HepG2 (cell line): ENCODE results near the gene MED9. TPM values are rescaled to one million over a fixed set of nuclear protein-coding genes. Genes with fewer than 3 reads are reported as not detected.
A peak's percentile ranks its signal among the peaks of the same experiment; 100 is the strongest.

Experiments used
- AGO2 ChIP-seq: fragments of 200-400 bp; formaldehyde crosslinking; optimal IDR thresholded peaks from 2 replicates; pipeline ENCODE3; 2017; ENCODE audit warnings: mild to moderate bottlenecking, low read depth, low read length, moderate library complexity
- ARNT2 ChIP-seq: sonication (generic); formaldehyde crosslinking; IDR thresholded peaks from 2 replicates; pipeline ENCODE4 v1.8.0; 2022; ENCODE audit warnings: mild to moderate bottlenecking, low read depth, missing genetic modification reagents, moderate library complexity
- CEBPG ChIP-seq: IDR thresholded peaks from 2 replicates; pipeline ENCODE4 v1.6.1; 2016
- GZF1 ChIP-seq: sonication (generic); formaldehyde crosslinking; IDR thresholded peaks from 2 replicates; pipeline ENCODE4 v1.5.1; 2020; ENCODE audit warnings: mild to moderate bottlenecking, missing genetic modification reagents
- HNF1A ChIP-seq, 2 experiments: sonication (generic) in 1 of 2; formaldehyde crosslinking in 1 of 2; IDR thresholded peaks; 2 replicates each; pipeline versions ENCODE4 v1.4.0 to v1.6.1; 2016 to 2020; ENCODE audit warnings: borderline replicate concordance in 1 of 2, low read depth in 1 of 2, mild to moderate bottlenecking in 1 of 2, missing genetic modification reagents in 1 of 2
- KDM1A ChIP-seq: IDR thresholded peaks from 2 replicates; pipeline ENCODE4 v1.6.1; 2016; ENCODE audit warnings: missing compliant biosample characterization
- NCOA2 ChIP-seq: sonication (generic); formaldehyde crosslinking; IDR thresholded peaks from 2 replicates; pipeline ENCODE4 v1.8.0; 2022; ENCODE audit warnings: inconsistent platforms
- PATZ1 ChIP-seq: sonication (generic); formaldehyde crosslinking; IDR thresholded peaks from 2 replicates; pipeline ENCODE4 v1.4.0; 2020; ENCODE audit warnings: missing genetic modification reagents
- PLSCR1 ChIP-seq: sonication (generic); formaldehyde crosslinking; IDR thresholded peaks from 2 replicates; pipeline ENCODE4 v1.5.0; 2020; ENCODE audit warnings: missing genetic modification reagents, mild to moderate bottlenecking, borderline replicate concordance
- SIX1 ChIP-seq: sonication (generic); formaldehyde crosslinking; IDR thresholded peaks from 2 replicates; pipeline ENCODE4 v1.4.0; 2020; ENCODE audit warnings: missing genetic modification reagents, borderline replicate concordance
- SOX5 ChIP-seq: IDR thresholded peaks from 2 replicates; pipeline ENCODE4 v1.6.1; 2016; ENCODE audit warnings: borderline replicate concordance
- SP140L ChIP-seq: sonication (generic); formaldehyde crosslinking; IDR thresholded peaks from 2 replicates; pipeline ENCODE4 v1.4.0; 2020; ENCODE audit warnings: missing genetic modification reagents, borderline replicate concordance
- SRF ChIP-seq: IDR thresholded peaks from 2 replicates; pipeline ENCODE4 v1.6.1; 2011; ENCODE audit warnings: mild to moderate bottlenecking, low read depth, low read length, moderate library complexity
- ZBTB42 ChIP-seq: sonication (generic); formaldehyde crosslinking; IDR thresholded peaks from 2 replicates; pipeline ENCODE4 v1.5.0; 2020; ENCODE audit warnings: mild to moderate bottlenecking, missing genetic modification reagents
- ZBTB49 ChIP-seq: sonication (generic); formaldehyde crosslinking; IDR thresholded peaks from 2 replicates; pipeline ENCODE4 v1.4.0; 2020; ENCODE audit warnings: missing genetic modification reagents, borderline replicate concordance
- ZNF557 ChIP-seq: sonication (generic); formaldehyde crosslinking; IDR thresholded peaks from 2 replicates; pipeline ENCODE4 v1.4.0; 2020; ENCODE audit warnings: missing genetic modification reagents
- ZNF614 ChIP-seq: IDR thresholded peaks from 2 replicates; pipeline ENCODE4 v1.6.1; 2018; ENCODE audit warnings: missing biosample characterization, missing genetic modification reagents, inconsistent platforms, borderline replicate concordance
- ZNF773 ChIP-seq: sonication (generic); formaldehyde crosslinking; IDR thresholded peaks from 2 replicates; pipeline ENCODE4 v1.4.0; 2020; ENCODE audit warnings: missing genetic modification reagents, borderline replicate concordance
- ZSCAN9 ChIP-seq: IDR thresholded peaks from 2 replicates; pipeline ENCODE4 v1.6.1; 2016; ENCODE audit warnings: borderline replicate concordance
- polyA plus RNA-seq, 8 experiments: library from polyadenylated mRNA; depleted of rRNA in 3 of 8; stranded (reverse) in 7 of 8; unstranded in 1 of 8; fragments of >200 nt; fragmentation: Illumina TruSeq in 4 of 8; extraction: Trizol in 4 of 8; gene quantifications; 2 replicates each; pipeline versions ENCODE4 v1.2.1 to v1.2.3, GENCODE V29; 2011 to 2016; ENCODE audit warnings: low read depth in 4 of 8, missing spikeins in 1 of 8, mixed read lengths in 1 of 8; ENCODE audit not compliant: insufficient read depth in 1 of 8
- total RNA-seq, 5 experiments: library from RNA; depleted of rRNA; stranded (reverse); fragments of >200 nt; fragmentation: Illumina TruSeq; extraction: Trizol; gene quantifications; 2 replicates each; pipeline ENCODE4 v1.2.3, GENCODE V29; 2016; ENCODE audit warnings: low read depth in 1 of 5

Gene MED9
- total and polyA plus RNA-seq, 2 of the 13 experiments (the other 11 are each of a cell fraction or from before 2014, with no cell fraction given): 11.9 to 15.1 TPM

- peak; percentile 69 for TF ChIP-seq PATZ1 (CRISPR knock-in tag)
- no peak for TF ChIP-seq SP140L (CRISPR knock-in tag)
- no peak for TF ChIP-seq PLSCR1 (CRISPR knock-in tag)
- no peak for TF ChIP-seq GZF1 (CRISPR knock-in tag)
- TF ChIP-seq AGO2: no peak
- no peak for TF ChIP-seq ZNF773 (CRISPR knock-in tag)
- TF ChIP-seq CEBPG (CRISPR knock-in tag): peak; percentile 94
- peak; percentile 95 for TF ChIP-seq HNF1A (IDR thresholded peaks at IDR 0.05; ENCODE audit: low read depth)
- peak; percentile 99 for TF ChIP-seq HNF1A (CRISPR knock-in tag; IDR thresholded peaks at IDR 0.05; ENCODE audit: borderline replicate concordance)
- 0 out of 2 replicates have a peak, but pooled peaks have one; percentile 6 for TF ChIP-seq ZSCAN9
- TF ChIP-seq SOX5 (CRISPR knock-in tag): peak; percentile 91
- no peak for TF ChIP-seq ZBTB49 (CRISPR knock-in tag)
- peak; percentile 58; the same call in 1 of the 2 replicates for TF ChIP-seq KDM1A (CRISPR knock-in tag)
- TF ChIP-seq ARNT2 (CRISPR knock-in tag): peak; percentile 77
- peak; percentile 98 for TF ChIP-seq NCOA2 (CRISPR knock-in tag)
- TF ChIP-seq ZBTB42 (CRISPR knock-in tag): 0 out of 2 replicates have a peak, but pooled peaks have one; percentile 36
- peak; percentile 86 for TF ChIP-seq SRF
- peak; percentile 48; the same call in 1 of the 2 replicates for TF ChIP-seq SIX1 (CRISPR knock-in tag)
- peak; percentile 41; the same call in 1 of the 2 replicates for TF ChIP-seq ZNF614
- TF ChIP-seq ZNF557 (CRISPR knock-in tag): peak; percentile 56; the same call in 1 of the 2 replicates
Measured at GRCh38 chr17:17445925-17446665, 30.7 kb upstream of the MED9 start (continued).
